Loucy (cell line): ENCODE measurements around the gene FRS2.

Experiments used
- H2AFZ ChIP-seq: fragments of 200-600 bp; sonication (generic); 2 replicates; pipeline ENCODE4 v1.6.0; 2016; ENCODE audit warnings: antibody characterized with exemption, mild to moderate bottlenecking, low read length, moderate library complexity
- H3F3A ChIP-seq: fragments of 200-600 bp; 2 replicates; pipeline ENCODE4 v1.6.0; 2016; ENCODE audit warnings: antibody characterized with exemption, low read depth, mild to moderate bottlenecking
- H3K27me3 ChIP-seq: fragments of 200-600 bp; sonication (generic); 2 replicates; pipeline ENCODE4 v1.6.1; 2014; ENCODE audit warnings: low read length, mild to moderate bottlenecking; ENCODE audit not compliant: insufficient read depth, poor library complexity, severe bottlenecking
- H3K36me3 ChIP-seq: fragments of 200-600 bp; sonication (generic); 2 replicates; pipeline ENCODE4 v1.6.1; 2016; ENCODE audit warnings: low read length; ENCODE audit not compliant: insufficient read depth
- H3K4me1 ChIP-seq: fragments of 200-600 bp; sonication (generic); 2 replicates; pipeline ENCODE4 v1.5.1; 2014; ENCODE audit warnings: low read length, mild to moderate bottlenecking; ENCODE audit not compliant: insufficient read depth, poor library complexity, severe bottlenecking
- H3K4me2 ChIP-seq: fragments of 200-600 bp; sonication (generic); 2 replicates; pipeline ENCODE4 v1.6.0; 2014; ENCODE audit warnings: antibody characterized with exemption, low read length, low read depth, mild to moderate bottlenecking; ENCODE audit not compliant: poor library complexity, severe bottlenecking
- H3K4me3 ChIP-seq: fragments of 200-600 bp; sonication (generic); 2 replicates; pipeline ENCODE4 v1.5.1; 2014; ENCODE audit warnings: low read length, mild to moderate bottlenecking, mixed read lengths; ENCODE audit not compliant: poor library complexity, severe bottlenecking
- H3K79me2 ChIP-seq: fragments of 200-600 bp; sonication (generic); 2 replicates; pipeline ENCODE4 v1.6.1; 2014; ENCODE audit warnings: low read length; ENCODE audit not compliant: insufficient read depth
- H3K9ac ChIP-seq: fragments of 200-600 bp; sonication (generic); 2 replicates; pipeline ENCODE4 v1.6.0; 2014; ENCODE audit warnings: mild to moderate bottlenecking, low read depth, low read length, moderate library complexity; ENCODE audit not compliant: poor library complexity, severe bottlenecking
- H3K9me2 ChIP-seq: fragments of 200-600 bp; sonication (generic); replicated peaks from 2 replicates; pipeline ENCODE4 v1.6.1; 2016; ENCODE audit warnings: low read depth, low read length, mixed read lengths
- H3K9me3 ChIP-seq: fragments of 200-600 bp; sonication (generic); 2 replicates; pipeline ENCODE4 v1.6.1; 2014; ENCODE audit warnings: mild to moderate bottlenecking, antibody characterized with exemption, low read length, low read depth; ENCODE audit not compliant: insufficient read depth
- H4K20me1 ChIP-seq: fragments of 200-600 bp; sonication (generic); 2 replicates; pipeline ENCODE4 v1.6.0; 2014; ENCODE audit warnings: antibody characterized with exemption, low read length, mild to moderate bottlenecking; ENCODE audit not compliant: insufficient read depth, poor library complexity, severe bottlenecking
- CTCF ChIP-seq: fragments of 200-600 bp; sonication (generic); conservative IDR thresholded peaks from 2 replicates; pipeline ENCODE4 v1.5.1; 2014; ENCODE audit warnings: mild to moderate bottlenecking, antibody characterized with exemption, low read length
- EZH2phosphoT487 ChIP-seq: fragments of 200-600 bp; IDR thresholded peaks from 2 replicates; pipeline ENCODE4 v1.6.1; 2018; ENCODE audit warnings: antibody characterized with exemption, mild to moderate bottlenecking, moderate library complexity, borderline replicate concordance

The FRS2 gene

GRCh38 chr12:69627501-69627900, 157.3 kb downstream of the FRS2 start:
- Histone ChIP-seq H3K27me3 (no peaks in the 10 kb centered on the region), H3K4me2 (no peak overlapping the region), H3F3A (no peaks in the 10 kb centered on the region), H3K9ac (no peak overlapping the region), H4K20me1 (no peaks in the 10 kb centered on the region), H3K4me1 (no peaks in the 10 kb centered on the region), H3K36me3 (no peaks in the 10 kb centered on the region), H3K4me3 (no peak overlapping the region), H3K9me2 (no peaks in the 10 kb centered on the region), H3K79me2 (no peaks in the 10 kb centered on the region), H3K9me3 (no peaks in the 10 kb centered on the region), H2AFZ (no peak overlapping the region)
- TF ChIP-seq EZH2phosphoT487: no peak
- no peak for TF ChIP-seq CTCF
